ENCODE data around the gene CFL1.
"Not testable (repeated sequence)": the region's sequence is repeated elsewhere in the genome, so short reads cannot be mapped to it uniquely, and the experiment has no call there.

CFL1 gene

GRCh38 chr11:65857853-65858680 is at the start of gene CFL1:
Gene CFL1, minus strand, starts transcription at chr11:65858180. Its CDS starts 81 bp downstream, at chr11:65858099.
- peak; percentile 90 to 96 for DNase-seq

GRCh38 chr11:65906602-65907001 is 48.6 kb upstream of the CFL1 start:
- DNase-seq: no peak

- DNase-seq: no peak
These were observed 45.7 kb upstream of the CFL1 start for GRCh38 chr11:65903715-65904114.

GRCh38 chr11:65903068-65903481 is 45.1 kb upstream of the CFL1 start:
- no peak for DNase-seq

- no peak for DNase-seq
These were observed 42.9 kb upstream of the CFL1 start for GRCh38 chr11:65900899-65901180.

- no peak for DNase-seq
These were observed 42.3 kb upstream of the CFL1 start, which contains the start of gene FOSL1 for GRCh38 chr11:65900125-65900898. Gene FOSL1, minus strand, starts transcription at chr11:65900388. Its CDS starts 49 bp downstream, at chr11:65900339.

- no peak for DNase-seq
These were observed 41.6 kb upstream of the CFL1 start for GRCh38 chr11:65899356-65900124.

- no peak for DNase-seq
These were observed 40.8 kb upstream of the CFL1 start for GRCh38 chr11:65898656-65899355.

- DNase-seq: no peak
These were observed 39.1 kb upstream of the CFL1 start for GRCh38 chr11:65897020-65897471.

- DNase-seq: no peak
These were observed 38.3 kb upstream of the CFL1 start for GRCh38 chr11:65896034-65896999.

- DNase-seq: no peak
These were observed 37.6 kb upstream of the CFL1 start for GRCh38 chr11:65895482-65895981.

- no peak for DNase-seq
These were observed 36.1 kb upstream of the CFL1 start for GRCh38 chr11:65894034-65894591.

- DNase-seq: no peak
These were observed 34.8 kb upstream of the CFL1 start for GRCh38 chr11:65892661-65893317.

- DNase-seq: not testable (repeated sequence)
These were observed 34.2 kb upstream of the CFL1 start for GRCh38 chr11:65892137-65892540.

GRCh38 chr11:65891219-65892136 is 33.5 kb upstream of the CFL1 start:
- peak; percentile 51 to 71 for DNase-seq

GRCh38 chr11:65890324-65891218 is 32.6 kb upstream of the CFL1 start, which contains the start of gene CCDC85B:
Gene CCDC85B, plus strand, starts transcription at chr11:65890673. Its CDS starts 111 bp downstream, at chr11:65890784.
- DNase-seq: peak; percentile 83 to 90

- DNase-seq: peak; percentile 92 to 94
These were observed 30.3 kb upstream of the CFL1 start, which contains the start of gene FIBP for GRCh38 chr11:65888163-65888814. Gene FIBP, minus strand, starts transcription at chr11:65888471. Its CDS starts 53 bp downstream, at chr11:65888418.

Measured in SHP77 (cell line).